HG03095 (cell line): ENCODE data around the gene KIAA1671.

Experiments
- ATAC-seq: cut with Tn5 transposase; IDR thresholded peaks from one replicate; pipeline ENCODE4 v1.9.1; 2021; ENCODE audit warnings: moderate library complexity; ENCODE audit not compliant: unreplicated experiment

The KIAA1671 gene

DNA sequence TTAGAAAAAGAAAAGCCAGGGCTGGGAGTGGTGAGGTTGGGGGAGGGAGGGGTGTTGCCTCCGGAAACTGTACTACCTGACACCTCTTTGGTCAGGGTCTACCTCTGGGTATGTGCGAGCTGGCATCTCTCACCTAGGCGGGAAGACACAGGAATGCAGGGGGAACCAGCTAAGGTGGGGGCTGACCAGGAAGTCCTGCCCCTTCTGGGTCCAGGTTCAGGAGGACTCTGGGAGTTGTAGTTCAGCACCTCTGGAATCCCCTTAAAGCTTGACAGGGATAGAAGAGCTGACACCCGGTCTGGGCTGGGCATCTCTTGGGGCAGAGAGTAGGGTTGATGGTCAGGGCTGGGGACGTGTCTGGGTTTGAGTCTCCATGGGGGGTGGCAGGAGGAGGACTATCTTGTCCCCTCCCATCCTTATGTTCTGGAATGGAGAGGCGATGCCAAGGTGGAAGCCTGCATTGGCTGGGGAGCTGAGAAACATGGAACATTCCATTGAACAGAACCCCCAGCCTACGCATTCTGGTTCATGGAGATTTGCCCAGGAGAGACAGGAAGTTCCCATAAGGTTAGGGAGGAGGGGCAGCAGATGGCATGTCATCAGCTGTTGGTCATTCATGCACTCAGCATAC is 2.1 kb upstream of the KIAA1671 start:
- ATAC-seq: no peak

GRCh38 chr22:24952837-24953383 is 394 bp downstream of the KIAA1671 start:
- no peak for ATAC-seq

DNA sequence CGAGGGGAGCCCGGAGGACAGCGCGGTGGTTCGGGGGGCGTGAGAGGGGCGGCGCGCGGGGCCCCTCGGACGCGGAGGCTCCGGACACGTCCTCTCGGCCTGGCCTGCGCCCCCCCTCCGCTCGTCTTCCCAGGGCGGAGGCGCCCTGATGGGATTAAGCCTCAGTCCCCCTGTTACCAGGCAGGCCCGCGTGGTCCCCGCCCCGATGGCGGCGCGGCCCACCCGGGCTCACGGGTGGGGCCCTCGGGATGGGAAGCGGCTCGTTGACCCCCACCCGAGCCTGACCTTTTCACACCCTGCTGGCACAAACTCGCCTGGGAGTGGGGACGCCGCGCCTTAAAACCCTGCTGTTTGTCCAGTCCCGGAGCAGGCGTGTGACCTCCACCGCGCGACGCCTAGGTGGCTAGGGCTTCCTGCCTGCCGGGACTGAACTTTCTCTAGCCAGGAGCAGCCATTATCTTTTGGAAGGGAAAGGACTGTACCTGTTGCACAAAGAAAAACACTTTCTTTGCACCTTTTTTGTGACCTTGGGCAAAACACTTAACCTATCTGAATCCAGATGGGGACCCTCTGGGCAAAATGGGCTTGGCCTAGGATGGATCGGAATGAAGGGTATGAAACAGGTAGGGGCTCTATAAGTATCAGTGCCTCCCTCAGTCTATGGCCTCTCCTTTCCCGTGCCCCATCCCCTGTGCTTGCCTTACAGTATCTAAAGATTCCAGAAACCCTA is 1.0 kb downstream of the KIAA1671 start:
- ATAC-seq: no peak

- no peak for ATAC-seq
Observed at GRCh38 chr22:24954114-24954463, 1.6 kb downstream of the KIAA1671 start.

GRCh38 chr22:24954856-24955255 is 2.3 kb downstream of the KIAA1671 start:
- ATAC-seq: no peak

DNA sequence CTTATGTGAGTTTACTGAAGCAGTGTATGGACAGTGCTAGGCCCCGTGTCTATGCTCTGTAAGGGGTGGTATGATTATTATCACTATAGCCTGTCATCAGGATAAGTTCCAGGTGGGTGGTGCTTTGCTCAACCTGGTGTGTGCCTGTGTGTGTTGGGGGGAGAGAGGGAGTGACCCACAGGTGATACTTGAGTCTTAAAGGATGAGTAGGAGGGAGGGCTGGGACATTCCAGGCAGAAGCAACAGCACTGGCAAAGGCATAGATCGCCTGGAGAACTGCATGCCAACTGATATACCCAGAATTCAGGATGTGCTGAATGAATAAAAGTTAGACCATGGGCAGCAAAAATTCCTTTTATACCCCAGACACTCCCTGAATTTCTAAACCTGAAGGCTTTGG is 4.5 kb downstream of the KIAA1671 start:
- ATAC-seq: no peak

GRCh38 chr22:24961217-24961844 is 8.8 kb downstream of the KIAA1671 start:
- ATAC-seq: no peak

DNA sequence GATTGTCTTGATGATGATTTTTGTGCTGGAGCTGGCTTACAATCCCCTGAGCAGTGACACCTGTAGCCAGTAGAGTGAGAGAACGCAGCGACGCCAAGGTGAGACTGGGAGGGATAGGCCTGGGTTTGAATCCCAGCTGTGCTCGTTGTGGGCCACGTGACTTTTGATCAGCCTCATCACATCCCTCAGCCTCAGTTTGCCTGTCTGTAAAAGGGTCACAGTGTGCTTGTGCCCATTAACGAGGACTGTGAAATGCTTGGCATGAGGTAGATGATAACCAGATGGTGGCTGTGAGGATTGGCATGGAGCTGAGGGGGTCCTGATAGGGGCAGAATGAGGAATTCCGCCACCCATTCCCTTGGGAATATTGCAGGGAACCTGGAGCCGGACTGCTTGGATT is 9.6 kb downstream of the KIAA1671 start:
- ATAC-seq: no peak

GRCh38 chr22:24962835-24963234 is 10.3 kb downstream of the KIAA1671 start:
- ATAC-seq: no peak

- ATAC-seq: no peak
Observed at GRCh38 chr22:24964441-24964840, 11.9 kb downstream of the KIAA1671 start.

- no peak for ATAC-seq
Observed at GRCh38 chr22:24965822-24966626, 13.5 kb downstream of the KIAA1671 start.

DNA sequence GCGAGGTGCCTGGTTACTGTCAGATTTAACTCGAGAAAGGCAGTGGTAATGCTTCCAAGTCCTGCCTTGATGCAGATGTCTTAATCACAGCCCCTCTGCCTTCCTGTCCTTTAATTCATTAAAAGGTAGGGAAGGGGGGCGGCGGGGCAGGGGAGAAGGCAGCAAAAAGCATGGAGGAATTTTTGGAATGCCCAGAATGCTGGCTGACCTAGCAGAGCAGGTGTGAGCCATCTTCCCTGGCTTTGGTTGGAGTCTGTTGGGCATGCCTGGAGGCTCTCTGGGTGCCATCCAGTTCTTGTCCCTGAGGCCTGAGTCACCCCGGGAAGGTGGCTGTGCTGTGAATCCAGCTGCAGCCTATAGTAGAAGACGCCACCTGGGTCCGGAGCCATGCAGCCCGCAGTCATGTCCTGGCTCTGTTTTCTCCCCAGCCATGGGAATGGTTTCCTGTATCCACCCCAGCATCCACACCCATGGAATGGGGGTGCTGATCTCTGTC is 15.6 kb downstream of the KIAA1671 start:
- ATAC-seq: no peak

DNA sequence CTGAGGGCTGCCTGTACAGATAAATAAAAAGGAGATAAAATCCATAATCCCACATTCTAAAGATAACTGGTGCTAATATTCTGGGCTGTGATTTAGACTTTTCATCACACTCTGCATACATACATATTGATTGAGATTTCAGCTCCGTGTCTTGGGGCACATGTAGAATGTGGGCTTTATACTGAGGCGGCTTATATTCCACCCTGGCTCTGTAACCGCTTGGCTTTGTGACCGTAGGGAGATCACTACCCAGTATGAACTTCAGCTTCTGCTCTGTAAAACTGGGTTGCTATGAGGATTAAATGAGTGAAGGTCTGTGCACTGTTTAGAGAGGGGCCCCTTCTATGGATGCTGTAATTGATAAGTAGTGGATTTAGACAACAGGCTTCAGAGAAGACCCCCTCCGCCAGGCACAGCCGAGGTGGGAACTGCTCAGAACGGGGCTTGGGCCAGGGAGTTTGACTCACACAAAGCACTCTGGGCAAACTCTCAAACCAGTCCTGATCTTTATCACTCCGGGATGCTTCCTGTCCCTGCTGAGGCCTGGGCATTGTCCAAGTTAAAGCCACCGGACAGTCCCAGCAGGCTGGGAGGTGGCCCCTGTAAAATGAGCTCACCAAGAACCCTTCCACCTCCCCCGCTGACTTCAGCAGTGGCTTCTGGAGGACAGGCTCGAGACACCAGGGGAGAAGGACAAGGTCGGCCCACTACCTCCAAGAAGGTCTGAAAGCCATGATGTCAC is 17.2 kb downstream of the KIAA1671 start:
- ATAC-seq: no peak

DNA sequence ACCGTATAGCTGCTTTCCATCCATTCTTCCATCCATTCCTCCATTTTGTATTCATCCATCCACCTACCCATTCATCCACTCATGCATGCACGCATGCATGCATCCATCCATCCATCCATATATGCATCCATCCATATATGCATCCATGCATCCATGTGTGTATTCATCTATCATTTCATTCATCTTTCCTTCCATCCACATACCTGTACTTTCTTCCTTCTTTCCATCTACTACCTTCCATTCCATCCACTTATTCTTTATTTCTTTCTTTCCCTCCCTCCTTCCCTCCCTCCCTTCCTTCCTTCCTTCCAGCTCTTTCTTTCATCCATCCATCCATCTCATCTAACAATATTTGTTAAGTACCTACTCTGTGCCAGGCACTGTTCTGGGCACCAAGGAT is 19.9 kb downstream of the KIAA1671 start:
- no peak for ATAC-seq

GRCh38 chr22:24973872-24974271 is 21.4 kb downstream of the KIAA1671 start:
- ATAC-seq: no peak

DNA sequence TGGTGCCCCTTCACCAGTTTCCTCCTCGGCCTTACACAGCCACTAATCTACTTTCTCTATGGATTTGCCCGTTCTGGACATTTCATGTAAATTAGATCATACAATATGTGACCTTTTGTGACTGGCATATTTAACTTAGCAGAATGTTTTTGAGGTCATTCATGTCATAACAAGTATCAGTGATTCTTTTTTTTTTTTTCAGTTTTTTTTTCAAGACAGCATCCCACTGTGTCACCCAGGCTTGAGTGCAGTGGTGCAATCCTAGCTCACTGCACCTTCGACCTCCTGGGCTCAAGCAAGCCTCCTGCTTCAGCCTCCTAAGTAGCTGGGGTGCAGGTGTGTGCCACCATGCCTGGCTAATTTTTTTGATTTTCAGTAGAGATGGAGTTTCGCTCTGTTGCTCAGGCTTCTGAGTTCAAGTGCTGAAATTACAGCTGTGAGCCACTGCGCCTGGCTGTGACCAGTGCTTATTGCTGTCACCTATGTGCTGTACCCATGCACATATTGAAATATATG is 22.7 kb downstream of the KIAA1671 start:
- ATAC-seq: no peak

- ATAC-seq: no peak
Observed at GRCh38 chr22:24975813-24976341, 23.4 kb downstream of the KIAA1671 start.

GRCh38 chr22:24976442-24977218 is 24.1 kb downstream of the KIAA1671 start:
- ATAC-seq: no peak
